GM19397 (cell line): ENCODE measurements around the gene ARFIP1.
"Not testable (repeated sequence)": the region's sequence is repeated elsewhere in the genome, so short reads cannot be mapped to it uniquely, and the experiment has no call there.

ENCODE experiments used
- ATAC-seq: cut with Tn5 transposase; IDR thresholded peaks from one replicate; pipeline ENCODE4 v1.9.1; 2021; ENCODE audit warnings: mild to moderate bottlenecking, moderate library complexity; ENCODE audit not compliant: unreplicated experiment

ARFIP1 gene

DNA sequence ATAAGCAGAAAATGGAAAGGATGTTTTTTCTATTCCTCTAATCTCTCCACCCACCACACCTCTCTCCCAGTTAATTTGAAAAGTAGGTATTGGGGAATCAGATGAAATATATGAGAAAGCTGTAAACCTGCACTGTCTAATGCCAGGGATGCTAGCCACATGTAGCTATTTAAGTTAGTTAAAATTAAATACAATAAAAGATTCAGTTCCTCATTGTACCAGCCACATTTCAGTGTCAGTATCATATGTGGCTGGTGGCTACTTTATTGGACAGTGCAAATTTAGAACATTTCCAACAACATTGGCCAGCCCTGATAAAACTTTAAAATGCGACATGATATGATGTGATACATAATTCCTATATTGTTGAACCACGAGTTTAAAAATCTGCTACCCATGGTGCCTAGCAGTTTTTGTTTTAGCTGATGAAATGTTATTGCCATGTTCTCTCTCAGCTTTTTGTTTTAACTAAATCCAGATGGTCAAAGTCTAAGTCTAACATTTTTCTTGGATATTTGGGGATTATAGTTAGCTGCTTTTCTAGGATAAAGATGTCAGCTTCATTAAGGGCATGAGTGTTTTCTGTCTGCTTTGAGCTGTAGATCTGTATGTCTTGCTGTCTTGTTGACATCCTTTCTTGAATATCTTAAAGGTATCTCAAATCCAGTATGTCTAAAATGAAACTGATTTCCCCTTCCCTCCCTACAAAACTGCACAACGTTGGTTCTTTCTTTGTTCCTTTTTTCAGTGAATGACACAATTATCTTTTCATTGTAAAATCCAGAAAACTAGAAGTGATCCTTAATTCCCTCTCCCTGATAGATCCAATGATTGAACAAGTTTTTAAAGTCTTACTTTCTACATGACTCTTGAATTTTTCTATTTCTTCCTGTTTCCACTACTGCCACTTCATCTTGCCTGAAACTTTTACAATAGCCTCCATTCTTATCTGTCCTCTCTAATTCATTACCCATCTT, 6.2 kb downstream of the ARFIP1 start:
- ATAC-seq, result no peak

DNA sequence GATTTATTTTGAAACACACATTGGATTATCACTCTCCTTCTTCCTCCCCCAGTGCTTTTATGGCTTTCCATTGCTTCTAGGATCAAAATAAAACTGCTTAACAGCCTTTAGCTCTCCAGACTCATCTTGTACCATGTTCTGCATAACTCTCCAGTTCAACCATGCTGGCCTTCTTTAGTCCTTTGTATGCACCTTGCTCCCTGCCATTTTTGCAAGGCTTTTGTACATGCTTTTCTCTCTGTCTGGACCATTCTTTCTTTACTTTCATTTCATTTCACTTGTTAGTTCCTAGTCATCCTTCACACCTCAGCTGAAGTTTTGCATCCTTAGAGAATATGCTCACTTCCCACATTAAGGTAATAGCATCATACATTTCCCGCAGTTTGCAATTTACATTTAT, 6.9 kb downstream of the ARFIP1 start:
- no peak for ATAC-seq

DNA sequence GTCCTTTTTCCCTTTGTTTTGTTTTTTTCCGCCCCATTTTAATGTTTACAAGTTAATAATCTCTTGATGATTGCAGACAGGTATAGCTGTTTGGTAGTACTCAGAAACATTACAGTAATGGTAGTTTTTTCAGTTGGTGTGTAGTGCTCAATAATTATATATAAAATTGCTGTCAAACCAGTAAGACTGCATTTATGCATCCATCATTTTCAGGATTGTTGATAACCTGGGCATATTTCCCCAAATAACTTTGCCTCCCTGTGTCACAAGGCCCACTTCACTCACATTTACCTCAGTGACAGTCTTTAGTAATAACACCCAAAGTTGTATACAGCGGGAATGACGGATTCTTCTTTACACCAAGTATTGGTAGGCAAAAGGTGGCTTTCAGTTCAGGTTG, 16.1 kb downstream of the ARFIP1 start:
- ATAC-seq, result no peak

DNA sequence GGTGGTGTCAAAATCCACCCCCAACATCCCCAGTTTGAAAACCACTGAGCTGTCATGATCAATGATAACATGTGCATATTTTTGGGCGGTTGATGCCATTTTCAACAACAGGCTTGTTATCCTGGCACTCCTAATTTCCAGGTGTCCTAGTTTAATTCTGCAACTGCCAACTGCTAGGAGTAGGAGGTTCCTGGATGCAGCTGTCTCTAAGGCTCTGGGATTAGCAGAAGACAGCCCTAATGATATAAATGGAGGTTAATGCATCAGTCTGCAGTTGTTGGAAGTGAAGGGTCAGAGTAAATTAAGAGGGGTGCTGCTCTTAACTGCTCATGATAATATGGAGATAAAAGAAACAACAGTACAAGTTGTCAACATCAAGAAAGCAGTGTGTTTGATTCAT, 23.8 kb downstream of the ARFIP1 start:
- ATAC-seq, result no peak

DNA sequence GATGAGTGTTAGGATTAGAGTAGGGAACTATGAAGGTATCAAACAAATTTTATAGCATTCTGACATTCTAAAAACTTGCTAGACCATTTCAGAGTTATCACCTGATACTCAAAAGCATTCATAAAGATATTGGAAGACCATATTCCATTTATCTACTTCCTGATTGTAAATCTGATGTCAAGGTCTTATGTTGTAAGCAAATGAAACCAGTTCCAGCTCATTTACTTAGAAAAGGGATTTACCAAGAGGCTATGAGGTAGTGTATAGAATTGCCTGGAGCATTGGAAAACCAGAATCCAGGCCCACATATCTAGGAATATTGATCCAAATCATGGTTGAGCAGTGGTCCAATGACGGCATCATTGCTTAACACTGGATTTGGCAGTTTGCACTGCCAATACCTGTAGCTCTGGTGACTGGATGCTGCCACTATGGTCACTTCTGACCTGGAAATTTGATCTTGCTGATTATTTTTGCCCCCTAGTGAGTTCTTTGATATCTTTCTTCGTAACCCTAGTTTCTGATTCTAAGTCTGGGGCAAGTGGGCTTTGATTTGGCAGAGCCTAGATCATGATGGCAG, 25.4 kb downstream of the ARFIP1 start:
- no peak for ATAC-seq

DNA sequence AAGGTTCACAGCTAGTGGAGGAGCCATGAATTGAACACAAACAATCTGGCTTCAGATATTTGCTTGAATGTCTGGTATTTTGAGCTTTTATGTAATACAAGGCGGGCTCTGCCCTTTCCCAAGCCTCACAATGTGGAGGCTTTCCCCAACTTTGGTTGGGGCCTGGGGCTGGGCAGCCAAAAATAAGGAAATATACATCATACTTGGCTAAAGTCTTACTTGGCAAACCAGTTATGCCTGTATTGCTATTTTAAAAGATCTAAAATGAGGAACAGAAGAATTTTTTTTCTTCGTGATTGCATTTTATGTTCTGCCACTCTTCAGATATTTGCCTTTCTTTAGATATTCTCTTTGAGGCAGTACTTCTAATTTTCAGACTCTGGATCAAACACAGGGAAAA, 26.1 kb downstream of the ARFIP1 start:
- ATAC-seq, result no peak

DNA sequence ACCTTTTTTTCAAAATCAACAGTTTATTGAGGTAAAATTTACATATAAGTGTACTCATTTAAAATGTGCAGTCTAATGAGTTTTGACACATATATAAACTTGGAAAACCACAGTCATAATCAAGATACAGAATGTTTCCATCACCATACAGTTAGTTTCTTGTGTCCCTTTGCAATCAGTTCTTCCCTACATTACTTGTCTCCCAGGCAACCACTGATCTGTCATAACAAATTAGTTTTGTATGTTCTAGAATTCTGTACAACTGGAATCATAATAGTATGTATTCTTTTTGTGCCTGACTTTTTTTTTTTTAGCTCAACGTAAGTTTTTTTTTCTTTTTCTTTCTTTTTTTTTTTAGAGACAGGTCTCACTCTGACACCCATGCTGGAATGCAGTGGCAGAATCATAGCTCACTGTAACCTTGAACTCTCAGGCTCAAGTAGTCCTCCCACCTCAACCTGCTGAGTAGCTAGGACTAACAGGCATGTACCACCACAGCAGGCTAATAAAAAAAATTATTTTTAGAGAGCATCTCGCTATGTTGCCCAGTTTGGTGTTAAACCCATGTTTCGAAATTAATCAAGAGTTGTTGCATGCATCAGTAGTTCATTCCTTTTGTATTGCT, 26.9 kb downstream of the ARFIP1 start:
- ATAC-seq, result no peak

DNA sequence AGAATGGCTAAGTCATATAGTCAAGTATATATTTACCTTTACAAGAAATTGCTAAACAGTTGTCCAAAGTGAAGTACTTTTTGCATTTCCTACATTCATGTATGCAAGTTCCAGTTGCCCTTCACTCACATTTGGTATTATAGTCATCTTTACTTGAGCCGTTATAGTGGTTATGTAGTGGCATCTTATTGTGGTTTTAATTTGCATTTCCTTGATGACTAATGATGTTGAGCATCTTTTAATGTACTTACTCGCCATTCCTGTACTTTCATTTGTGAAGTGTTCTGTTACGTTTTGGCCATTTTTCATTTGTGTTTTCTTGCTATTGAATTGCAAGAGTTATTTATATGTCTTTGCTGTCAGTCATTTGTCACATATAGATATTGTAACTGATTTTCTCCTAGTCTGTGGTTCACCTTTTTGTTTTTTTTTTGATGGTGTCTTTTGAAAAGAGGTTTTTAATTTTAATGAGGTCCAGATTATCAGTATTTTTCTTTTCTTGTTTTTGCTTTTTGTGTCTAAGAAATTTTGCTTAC, 27.6 kb downstream of the ARFIP1 start:
- no peak for ATAC-seq

DNA sequence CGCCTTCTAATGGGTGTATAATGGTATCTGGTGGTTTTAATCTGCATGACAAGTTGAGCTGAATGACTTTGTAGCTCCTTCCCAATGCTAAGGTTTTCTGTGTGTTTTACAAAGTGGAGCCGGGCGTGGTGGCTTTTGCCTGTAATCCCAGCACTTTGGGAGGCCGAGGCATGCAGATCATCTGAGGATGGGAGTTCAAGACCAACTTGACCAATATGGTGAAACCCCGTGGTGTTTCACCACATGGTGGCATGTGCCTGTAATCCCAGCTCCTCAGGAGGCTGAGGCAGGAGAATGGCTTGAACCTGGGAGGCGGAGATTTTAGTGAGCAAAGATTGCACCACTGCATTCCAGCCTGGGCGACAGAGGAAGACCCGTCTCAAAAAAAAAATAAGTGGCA, 28.9 kb downstream of the ARFIP1 start:
- ATAC-seq, result no peak

DNA sequence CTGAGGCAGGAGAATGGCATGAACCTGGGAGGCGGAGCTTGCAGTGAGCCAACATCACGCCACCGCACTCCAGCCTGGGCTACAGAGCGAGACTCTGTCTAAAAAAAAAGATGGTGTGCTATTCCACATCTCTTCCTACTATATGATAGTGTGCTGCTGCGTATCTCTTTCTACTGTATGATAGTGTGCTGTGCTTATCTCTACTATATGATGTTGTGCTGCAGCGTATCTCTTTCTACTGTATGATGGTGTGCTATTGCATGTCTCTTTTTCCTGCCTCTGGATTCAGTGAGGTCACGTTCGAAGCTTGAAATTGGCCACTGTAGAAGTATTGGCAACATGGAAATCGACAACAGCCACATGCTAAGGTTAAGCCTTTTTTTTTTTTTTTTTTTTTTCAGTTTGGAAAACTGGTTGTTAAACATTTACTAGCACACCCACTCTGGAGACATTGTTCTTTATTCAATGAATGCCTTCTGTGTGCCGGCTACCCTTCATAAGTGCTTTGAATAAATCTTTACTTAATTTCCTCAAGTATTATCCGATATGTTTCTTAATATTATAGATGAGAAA, 31.0 kb downstream of the ARFIP1 start:
- no peak for ATAC-seq

DNA sequence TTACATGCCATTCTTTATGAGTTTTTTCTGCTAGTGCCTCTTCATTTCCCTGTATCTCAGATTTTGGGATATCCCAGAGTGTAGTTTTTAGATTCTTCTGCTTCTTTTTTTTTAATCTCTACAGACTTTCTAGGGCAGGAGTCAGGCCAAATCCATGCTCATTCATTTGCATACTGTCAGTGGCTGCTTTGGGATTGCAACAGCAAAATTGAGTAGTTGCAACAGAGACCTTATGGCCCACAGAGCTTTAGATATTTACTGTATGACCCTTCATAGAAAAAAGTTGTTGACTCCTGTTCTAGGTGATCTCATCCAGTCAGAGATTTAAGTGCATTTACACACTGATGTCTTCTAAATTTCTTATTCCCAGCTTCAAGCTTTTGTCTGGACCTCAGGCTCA, 35.3 kb downstream of the ARFIP1 start:
- ATAC-seq, result no peak

DNA sequence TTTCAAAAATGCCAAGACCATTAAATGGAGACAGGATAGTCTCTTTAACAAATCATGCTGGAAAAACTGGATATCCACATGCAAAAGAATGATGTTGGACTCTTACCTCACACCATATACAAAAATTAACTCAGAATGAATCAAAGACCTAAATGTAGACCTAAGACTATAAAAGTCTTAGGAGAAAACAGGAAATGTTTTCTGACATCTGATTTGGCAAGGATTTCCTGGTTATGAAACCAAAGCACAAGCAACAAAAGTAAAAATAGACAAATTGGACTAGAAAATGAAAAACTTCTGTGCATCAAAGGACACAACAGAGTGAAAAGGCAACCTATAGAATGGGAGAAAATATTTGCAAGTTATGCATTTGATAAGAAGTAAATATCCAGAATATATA, 37.6 kb downstream of the ARFIP1 start:
- ATAC-seq, result no peak

DNA sequence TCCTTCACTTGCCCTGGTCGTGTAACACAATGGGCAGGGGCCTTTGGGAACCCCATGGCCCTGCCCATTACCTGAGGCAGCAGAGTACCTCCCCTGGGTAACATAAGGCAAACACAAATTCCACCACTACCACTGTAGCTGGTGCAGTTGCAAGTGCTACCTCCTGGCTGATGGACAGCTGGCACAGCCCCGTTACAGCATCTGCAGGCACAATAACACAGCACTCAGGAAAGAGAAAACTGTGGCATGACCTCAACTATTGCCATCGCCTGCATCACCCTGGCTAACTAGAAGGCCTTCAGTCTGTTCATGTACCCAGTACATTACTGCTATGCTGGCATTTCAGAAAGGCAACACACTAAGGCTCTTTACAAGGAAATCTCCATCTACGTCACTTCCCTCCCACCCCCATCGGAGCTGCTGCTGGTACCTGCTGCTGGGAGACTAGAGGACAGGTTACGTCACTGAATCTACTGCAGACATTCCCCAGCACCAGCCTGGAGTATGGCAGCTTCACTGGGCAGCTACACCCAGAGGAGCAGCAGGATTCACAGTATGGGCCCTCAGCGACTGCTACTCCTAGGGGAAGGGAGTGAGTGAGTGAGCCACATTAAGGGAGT, 39.4 kb downstream of the ARFIP1 start:
- ATAC-seq, result no peak

DNA sequence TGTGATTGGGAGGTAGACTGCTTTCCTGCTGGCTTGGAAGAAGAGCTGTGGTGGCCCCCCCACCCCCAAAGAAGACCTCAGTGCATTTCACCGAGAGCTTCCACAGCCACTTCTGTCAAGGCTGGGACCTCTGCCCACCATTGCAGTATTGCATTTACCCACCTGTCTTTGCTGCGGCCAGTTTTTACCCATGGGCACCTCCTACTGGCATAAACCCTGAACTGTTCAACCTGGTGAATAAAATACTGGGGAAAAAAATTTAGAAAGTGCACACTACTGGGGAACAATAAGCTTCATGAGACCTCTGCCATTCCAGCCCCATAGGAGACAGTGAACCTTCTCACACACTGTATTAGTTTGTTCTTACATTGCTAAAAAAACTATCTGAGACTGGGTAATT, 40.3 kb downstream of the ARFIP1 start:
- no peak for ATAC-seq

DNA sequence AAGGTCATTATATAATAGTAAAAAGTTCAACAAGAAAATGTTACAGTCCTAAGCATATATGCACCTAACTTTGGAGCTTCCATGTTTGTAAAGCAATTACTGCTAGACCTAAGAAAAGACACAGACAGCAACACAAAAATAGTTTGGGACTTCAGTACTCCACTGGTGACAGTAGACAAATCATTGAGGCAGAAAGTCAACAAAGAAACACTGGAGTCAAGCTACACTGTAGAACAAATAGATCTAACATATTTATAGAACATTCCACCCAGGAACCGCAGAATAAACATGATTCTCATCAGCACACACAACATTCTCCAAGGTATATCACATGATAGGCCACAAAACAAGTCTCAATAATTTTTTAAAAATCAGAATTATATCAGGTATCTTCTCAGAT, 42.6 kb downstream of the ARFIP1 start:
- no peak for ATAC-seq

DNA sequence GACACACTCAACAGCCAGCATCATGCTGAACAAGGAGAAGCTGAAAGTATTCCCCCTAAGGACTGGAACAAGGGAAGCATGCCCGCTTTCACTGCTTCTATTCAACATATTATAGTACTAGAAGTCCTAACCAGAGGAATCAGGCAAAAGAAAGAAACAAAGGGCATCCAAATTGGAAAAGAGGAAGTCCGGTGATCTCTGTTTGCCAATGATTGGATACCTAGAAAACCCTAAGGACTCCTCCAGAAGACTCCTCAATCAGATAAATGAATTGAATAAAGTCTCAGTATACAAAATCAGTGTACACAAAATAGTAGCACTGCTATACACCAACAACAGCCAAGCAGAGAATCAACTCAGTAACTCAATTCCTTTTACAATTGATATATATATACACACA, 44.8 kb downstream of the ARFIP1 start:
- no peak for ATAC-seq

DNA sequence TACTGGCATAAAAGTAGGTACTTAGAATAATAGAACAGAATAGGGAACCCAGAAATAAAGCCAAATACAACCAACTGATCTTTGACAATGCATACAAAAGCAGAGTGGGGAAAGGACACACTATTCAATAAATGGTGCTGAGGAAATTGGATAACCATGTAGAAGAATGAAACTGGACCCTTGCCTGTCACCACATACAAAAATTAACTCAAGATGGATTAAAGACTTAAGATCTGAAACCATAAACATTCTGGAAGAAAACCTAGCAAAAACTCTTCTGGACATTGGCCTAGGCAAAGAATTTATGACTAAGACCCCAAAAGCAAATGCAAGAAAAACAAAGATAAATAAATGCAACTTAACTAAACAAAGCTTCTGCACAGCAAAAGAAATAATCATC, 45.6 kb downstream of the ARFIP1 start:
- no peak for ATAC-seq

DNA sequence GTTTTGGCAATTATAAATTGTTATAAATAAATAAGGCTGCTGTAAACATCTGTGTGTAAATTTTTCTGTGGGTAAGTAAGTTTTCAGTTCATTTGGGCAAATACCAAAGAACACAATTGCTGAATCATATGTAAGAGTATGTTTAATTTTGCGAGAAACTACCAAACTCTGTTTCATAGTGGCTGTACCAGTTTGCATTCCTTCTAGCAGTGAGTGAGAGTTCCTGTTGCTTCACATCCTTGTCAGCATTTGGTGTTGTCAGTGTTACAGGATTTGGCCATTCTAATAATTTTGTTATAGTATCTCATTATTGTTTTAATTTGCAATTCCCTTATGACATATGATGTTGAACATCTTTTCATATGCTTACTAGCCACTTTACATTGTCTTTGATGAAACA, 48.4 kb downstream of the ARFIP1 start:
- no peak for ATAC-seq

DNA sequence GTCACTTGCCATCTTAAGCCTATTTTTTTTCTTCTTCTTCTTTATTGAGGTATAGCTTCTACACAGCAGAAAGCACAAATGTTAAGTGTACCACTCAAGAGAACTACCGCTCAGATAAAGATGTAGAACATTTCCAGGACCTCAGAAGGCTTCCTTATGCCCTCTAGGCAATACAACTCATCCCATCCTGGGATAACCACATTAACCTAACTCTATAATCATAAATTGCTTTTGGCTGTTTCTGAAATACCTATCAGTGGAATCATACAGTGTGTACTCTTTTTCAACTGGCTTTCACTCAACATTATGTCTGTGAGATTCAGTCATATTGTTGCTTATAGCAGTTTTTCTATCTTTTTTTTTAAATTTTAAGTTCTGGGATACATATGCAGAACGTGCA, 51.7 kb downstream of the ARFIP1 start:
- no peak for ATAC-seq

DNA sequence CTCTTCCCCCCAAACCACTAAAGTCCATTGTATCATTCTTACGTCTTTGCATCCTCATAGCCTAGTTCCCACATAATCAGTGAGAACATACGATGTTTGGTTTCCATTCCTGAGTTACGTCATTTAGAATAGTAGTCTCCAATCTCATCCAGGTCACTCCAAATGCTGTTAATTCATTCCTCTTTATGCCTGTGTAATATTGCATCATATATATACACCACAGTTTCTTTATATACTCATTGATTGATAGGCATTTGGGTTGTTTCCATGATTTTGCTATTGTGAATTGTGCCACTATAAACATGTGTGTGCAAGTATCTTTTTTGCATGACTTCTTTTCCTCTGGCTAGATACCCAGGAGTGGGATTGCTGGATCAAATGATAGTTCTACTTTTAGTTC, 57.2 kb downstream of the ARFIP1 start:
- ATAC-seq, result no peak

DNA sequence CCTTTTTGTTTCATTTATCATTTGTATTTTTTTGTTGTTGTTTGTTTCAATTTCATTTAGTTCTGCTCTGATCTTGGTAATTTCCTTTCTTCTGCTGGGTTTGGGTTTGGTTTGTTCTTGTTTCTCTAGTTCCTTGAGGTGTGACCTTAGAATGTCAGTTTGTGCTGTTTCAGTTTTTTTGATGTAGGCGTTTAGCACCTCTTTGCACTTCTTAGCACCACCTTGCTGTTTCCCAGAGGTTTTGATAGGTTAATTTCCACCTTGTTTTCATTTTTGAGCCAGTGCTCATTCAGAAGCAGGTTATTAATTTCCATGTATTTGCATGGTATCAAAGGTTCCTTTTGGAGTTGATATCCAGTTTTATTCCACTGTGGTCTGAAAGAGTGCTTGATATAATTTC, 60.0 kb downstream of the ARFIP1 start:
- ATAC-seq, result not testable (repeated sequence)
